MM.1S (cell line): Measurements from ENCODE around the gene ICAM3.

ENCODE experiments used
- CTCF ChIP-seq: fragments of 300-600 bp; sonication (generic); IDR thresholded peaks from 2 replicates; pipeline ENCODE4 v1.5.1; 2016; ENCODE audit warnings: antibody characterized with exemption, low read length, mixed read lengths
- EZH2phosphoT487 ChIP-seq: fragments of 300-600 bp; sonication (generic); IDR thresholded peaks from 2 replicates; pipeline ENCODE4 v1.6.1; 2018; ENCODE audit warnings: antibody characterized with exemption, low read length

- TF ChIP-seq CTCF (no peak), EZH2phosphoT487 (no peak)
Observed at GRCh38 chr19:10379880-10380312, 40.5 kb upstream of the ICAM3 start.
